ENCODE measurements around the gene RIMOC1.

The RIMOC1 gene

DNA sequence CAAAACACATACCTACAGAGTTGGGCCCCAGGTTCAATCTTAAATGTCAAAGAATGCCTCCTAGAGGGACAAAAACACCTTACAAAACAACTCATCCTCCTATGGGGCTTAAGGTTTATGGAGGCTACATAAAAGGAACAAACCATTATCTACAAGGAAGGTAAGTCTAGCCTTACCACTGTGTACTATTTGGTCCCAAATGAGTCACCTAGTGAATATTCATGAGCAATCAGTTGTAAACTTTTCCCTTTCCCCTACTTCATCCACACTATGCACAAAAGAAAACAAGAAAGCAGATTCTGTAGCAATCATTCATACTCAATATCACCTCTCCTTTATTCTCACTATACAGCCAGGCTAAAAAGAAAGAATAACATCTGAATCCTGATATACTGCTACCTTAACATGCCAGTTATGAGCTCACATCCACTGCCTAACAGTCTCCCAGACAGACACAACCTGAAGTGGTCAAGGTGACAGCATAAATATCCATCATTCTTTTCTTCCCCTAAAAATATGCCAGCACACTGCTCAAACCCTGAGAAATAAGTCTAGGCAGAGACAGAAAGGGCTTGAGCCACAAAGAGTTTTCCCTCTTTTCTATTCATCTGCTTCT is 40.2 kb upstream of the RIMOC1 start:
- Histone ChIP-seq H3K27ac (ENCODE audit: low read depth, low read length) (no peak overlapping the region), H2BK120ac (ENCODE audit: insufficient read depth, low read length, poor library complexity) (no peak overlapping the region), H3K4ac (ENCODE audit: low read depth, low read length) (no peak overlapping the region), H4K8ac (ENCODE audit: low read depth, low read length) (no peak overlapping the region), H3K79me1 (ENCODE audit: low read length) (no peaks in the 10 kb centered on the region), H4K12ac (ENCODE audit: low read depth, low read length) (no peak overlapping the region), H3K36me3 (ENCODE audit: control insufficient read depth in 1 of 2, insufficient read depth in 2 of 2, low read length in 2 of 2) (no peaks in the 10 kb centered on the region), H3K27me3 (ENCODE audit: insufficient read depth, low read length) (no peaks in the 10 kb centered on the region), H3K9ac (ENCODE audit: low read length) (no peak overlapping the region), H3K79me2 (ENCODE audit: control insufficient read depth, insufficient read depth, low read length, poor library complexity) (no peaks in the 10 kb centered on the region), H3K18ac (ENCODE audit: low read length) (no peak overlapping the region), H3K14ac (ENCODE audit: low read length) (no peak overlapping the region), H4K91ac (ENCODE audit: low read depth, low read length) (no peak overlapping the region), H3K4me3 (ENCODE audit: low read depth, low read length) (no peak overlapping the region), H3K4me2 (ENCODE audit: low read length) (no peak overlapping the region), H2AK5ac (ENCODE audit: low read length) (no peak overlapping the region), H2BK5ac (ENCODE audit: low read depth, low read length, poor library complexity) (no peak overlapping the region), H3K4me1 (ENCODE audit: control insufficient read depth in 1 of 2, insufficient read depth in 2 of 2, low read length in 2 of 2) (no peaks in the 10 kb centered on the region), H3K23ac (ENCODE audit: low read length) (no peak overlapping the region), H3K9me3 (ENCODE audit: insufficient read depth, low read depth, low read length) (no peaks in the 10 kb centered on the region), H2BK12ac (ENCODE audit: low read length) (no peak overlapping the region), H2AFZ (ENCODE audit: insufficient read depth, low read length, poor library complexity) (no peak overlapping the region)
- DNase-seq: no peak

DNA sequence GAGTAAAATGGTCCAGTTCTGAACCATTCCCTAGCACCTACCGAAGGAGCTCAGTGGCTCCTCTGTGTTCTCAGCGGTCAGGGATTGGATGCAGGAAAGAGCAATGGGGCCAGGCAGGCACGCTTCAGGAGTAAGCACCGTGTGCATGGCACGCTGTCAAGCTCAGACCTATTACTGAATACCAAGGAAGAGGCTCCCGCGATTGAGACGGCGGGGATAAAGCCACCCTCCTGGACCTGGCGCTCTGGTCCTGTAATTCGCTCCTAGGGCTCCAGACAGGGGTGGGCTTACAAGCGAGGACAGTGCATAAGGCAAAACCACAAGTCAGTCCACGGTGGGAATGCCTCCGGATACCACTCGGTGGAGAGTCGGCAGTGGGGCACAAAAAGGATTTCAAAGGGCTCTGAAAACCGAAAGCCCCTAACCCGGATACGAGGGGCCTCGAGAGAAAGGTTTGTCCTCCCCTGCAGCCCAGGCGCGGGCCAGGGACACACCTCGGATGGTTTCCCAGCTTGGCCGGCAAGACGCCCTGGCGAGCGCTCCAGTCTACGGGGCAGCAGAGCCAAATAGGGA is 34.9 kb upstream of the RIMOC1 start:
- Histone ChIP-seq H3K4me2 (ENCODE audit: low read length) (peak overlapping the region; percentile 83), H2BK120ac (ENCODE audit: insufficient read depth, low read length, poor library complexity) (no peak overlapping the region), H3K4me3 (ENCODE audit: low read depth, low read length) (peak overlapping the region; percentile 74), H2BK5ac (ENCODE audit: low read depth, low read length, poor library complexity) (no peak overlapping the region), H3K23ac (ENCODE audit: low read length) (no peak overlapping the region), H4K8ac (ENCODE audit: low read depth, low read length) (no peak overlapping the region), H3K4me1 (ENCODE audit: control insufficient read depth in 1 of 2, insufficient read depth in 2 of 2, low read length in 2 of 2) (peaks cover 5% of the 10 kb centered on the region in 2 experiments), H2BK12ac (ENCODE audit: low read length) (no peak overlapping the region), H3K27me3 (ENCODE audit: insufficient read depth, low read length) (peaks cover 9% of the 10 kb centered on the region), H3K79me2 (ENCODE audit: control insufficient read depth, insufficient read depth, low read length, poor library complexity) (peaks cover 4% of the 10 kb centered on the region), H3K27ac (ENCODE audit: low read depth, low read length) (no peak overlapping the region), H4K12ac (ENCODE audit: low read depth, low read length) (no peak overlapping the region), H3K9me3 (ENCODE audit: insufficient read depth, low read depth, low read length) (no peaks in the 10 kb centered on the region), H2AK5ac (ENCODE audit: low read length) (no peak overlapping the region), H4K91ac (ENCODE audit: low read depth, low read length) (no peak overlapping the region), H3K4ac (ENCODE audit: low read depth, low read length) (no peak overlapping the region), H3K18ac (ENCODE audit: low read length) (no peak overlapping the region), H3K9ac (ENCODE audit: low read length) (no peak overlapping the region), H3K14ac (ENCODE audit: low read length) (no peak overlapping the region), H3K79me1 (ENCODE audit: low read length) (no peaks in the 10 kb centered on the region), H2AFZ (ENCODE audit: insufficient read depth, low read length, poor library complexity) (peak overlapping the region; percentile 85), H3K36me3 (ENCODE audit: control insufficient read depth in 1 of 2, insufficient read depth in 2 of 2, low read length in 2 of 2) (no peaks in the 10 kb centered on the region)
- no peak for DNase-seq
- no CpG with 5 or more reads among the region's 28 CpGs for WGBS (ENCODE audit: extremely low coverage, insufficient coverage, insufficient read length)

DNA sequence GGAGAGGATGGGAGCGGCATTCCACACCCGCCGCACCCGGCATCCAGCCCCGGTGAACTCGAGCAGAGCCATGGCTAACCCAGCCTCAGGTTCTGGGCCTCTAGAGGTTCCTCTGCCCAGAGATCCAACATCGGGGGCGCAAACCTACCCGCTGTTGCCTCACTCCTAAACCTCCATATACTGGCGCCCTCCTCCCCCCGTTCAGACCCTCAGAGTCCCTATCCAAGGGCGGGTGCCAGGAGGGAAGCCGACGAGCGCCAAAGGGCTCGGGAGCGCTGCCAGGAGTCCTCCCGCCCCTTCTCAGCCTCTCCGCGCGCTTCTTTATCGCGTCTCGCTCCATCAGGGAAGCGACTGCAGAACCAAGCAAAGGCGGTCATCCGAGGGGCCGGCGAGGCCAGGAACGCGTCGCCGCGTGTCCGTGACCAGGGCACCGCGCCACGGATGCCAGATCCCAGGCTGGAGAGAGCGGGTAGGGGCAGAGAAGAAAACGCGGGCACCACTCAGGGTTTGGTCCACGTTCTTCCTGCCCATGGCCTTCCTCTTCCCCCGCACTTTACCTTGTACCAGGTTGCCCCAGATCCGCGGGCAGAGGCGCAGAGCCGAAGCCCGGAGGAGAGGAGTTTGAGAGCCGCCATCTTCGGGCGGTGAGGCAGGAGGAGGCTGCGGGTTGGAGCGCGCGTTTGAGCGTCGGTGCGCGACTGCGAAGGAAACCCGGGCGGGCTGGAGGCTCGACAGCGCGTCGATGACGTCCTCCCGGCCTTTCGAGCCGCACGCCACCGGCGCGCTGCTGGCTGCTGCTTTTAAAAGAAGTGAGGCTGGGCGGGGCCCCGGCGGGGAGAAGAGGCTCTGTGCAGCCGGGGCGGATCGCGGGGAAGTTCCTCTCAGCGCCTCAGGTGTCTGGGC is 34.2 kb upstream of the RIMOC1 start, which contains the start of gene OXCT1:
TSS of gene OXCT1 (minus strand) at position 702 of the 903 bp plus-strand sequence. CDS start at position 635, 67 bp downstream.
- H4K8ac ChIP-seq (ENCODE audit: low read depth, low read length): peak within 1 kb of the TSS; percentile 81
- no peak within 1 kb of the TSS for H2BK5ac ChIP-seq (ENCODE audit: low read depth, low read length, poor library complexity)
- H4K91ac ChIP-seq (ENCODE audit: low read depth, low read length): no peak within 1 kb of the TSS
- no peaks in the 10 kb centered on the region for H3K9me3 ChIP-seq (ENCODE audit: insufficient read depth, low read depth, low read length)
- no peaks in the 10 kb centered on the region for H3K79me1 ChIP-seq (ENCODE audit: low read length)
- peak within 1 kb of the TSS; percentile 85 for H2AFZ ChIP-seq (ENCODE audit: insufficient read depth, low read length, poor library complexity)
- H3K4me1 ChIP-seq (ENCODE audit: control insufficient read depth in 1 of 2, insufficient read depth in 2 of 2, low read length in 2 of 2): peaks cover 5% of the 10 kb centered on the region in 2 experiments
- H3K23ac ChIP-seq (ENCODE audit: low read length): no peak within 1 kb of the TSS
- peaks cover 9% of the 10 kb centered on the region for H3K27me3 ChIP-seq (ENCODE audit: insufficient read depth, low read length)
- no peak within 1 kb of the TSS for H2AK5ac ChIP-seq (ENCODE audit: low read length)
- peak; percentile 78 to 86 for DNase-seq
- H3K36me3 ChIP-seq (ENCODE audit: control insufficient read depth in 1 of 2, insufficient read depth in 2 of 2, low read length in 2 of 2): no peaks in the 10 kb centered on the region
- H3K9ac ChIP-seq (ENCODE audit: low read length): peak within 1 kb of the TSS; percentile 28
- no peak within 1 kb of the TSS for H3K27ac ChIP-seq (ENCODE audit: low read depth, low read length)
- no peak within 1 kb of the TSS for H2BK12ac ChIP-seq (ENCODE audit: low read length)
- peak within 1 kb of the TSS; percentile 45 for H4K12ac ChIP-seq (ENCODE audit: low read depth, low read length)
- H3K18ac ChIP-seq (ENCODE audit: low read length): no peak within 1 kb of the TSS
- H2BK120ac ChIP-seq (ENCODE audit: insufficient read depth, low read length, poor library complexity): no peak within 1 kb of the TSS
- no CpG with 5 or more reads among the region's 82 CpGs for WGBS (ENCODE audit: extremely low coverage, insufficient coverage, insufficient read length)
- no peak within 1 kb of the TSS for H3K4ac ChIP-seq (ENCODE audit: low read depth, low read length)
- peak within 1 kb of the TSS; percentile 50 for H3K14ac ChIP-seq (ENCODE audit: low read length)
- peaks cover 4% of the 10 kb centered on the region for H3K79me2 ChIP-seq (ENCODE audit: control insufficient read depth, insufficient read depth, low read length, poor library complexity)
- H3K4me2 ChIP-seq (ENCODE audit: low read length): peak within 1 kb of the TSS; percentile 83
- peak within 1 kb of the TSS; percentile 74 for H3K4me3 ChIP-seq (ENCODE audit: low read depth, low read length)

DNA sequence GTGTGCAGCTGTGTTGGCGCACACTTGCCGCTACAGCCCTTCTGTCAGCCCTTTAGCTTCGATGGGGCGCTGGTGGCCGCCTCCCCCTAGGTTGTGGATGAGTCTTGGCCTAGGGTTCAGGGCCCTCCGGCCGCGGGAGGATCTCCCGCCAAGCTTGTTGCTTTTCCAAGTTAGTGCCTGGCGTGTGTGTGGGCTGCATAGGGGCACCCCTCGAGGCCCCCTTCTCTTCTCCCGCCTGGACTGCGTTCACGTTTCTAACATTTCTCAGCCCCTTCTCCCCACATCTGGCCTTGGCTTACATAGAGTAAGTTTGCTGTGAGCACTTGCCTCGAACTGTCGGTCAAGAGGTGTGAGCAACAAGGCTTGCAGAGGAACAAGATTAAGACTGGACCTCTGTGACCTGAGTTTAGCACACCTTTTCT is 33.5 kb upstream of the RIMOC1 start:
- Histone ChIP-seq H3K4me1 (ENCODE audit: control insufficient read depth in 1 of 2, insufficient read depth in 2 of 2, low read length in 2 of 2) (peaks cover 5% of the 10 kb centered on the region in 2 experiments), H2BK5ac (ENCODE audit: low read depth, low read length, poor library complexity) (no peak overlapping the region), H3K23ac (ENCODE audit: low read length) (no peak overlapping the region), H3K79me2 (ENCODE audit: control insufficient read depth, insufficient read depth, low read length, poor library complexity) (peaks cover 4% of the 10 kb centered on the region), H2BK120ac (ENCODE audit: insufficient read depth, low read length, poor library complexity) (no peak overlapping the region), H2AK5ac (ENCODE audit: low read length) (no peak overlapping the region), H3K4me2 (ENCODE audit: low read length) (peak overlapping the region; percentile 83), H3K79me1 (ENCODE audit: low read length) (no peaks in the 10 kb centered on the region), H4K91ac (ENCODE audit: low read depth, low read length) (no peak overlapping the region), H4K12ac (ENCODE audit: low read depth, low read length) (peak overlapping the region; percentile 45), H3K36me3 (ENCODE audit: control insufficient read depth in 1 of 2, insufficient read depth in 2 of 2, low read length in 2 of 2) (no peaks in the 10 kb centered on the region), H4K8ac (ENCODE audit: low read depth, low read length) (peak overlapping the region; percentile 81), H3K4ac (ENCODE audit: low read depth, low read length) (no peak overlapping the region), H3K9ac (ENCODE audit: low read length) (no peak overlapping the region), H3K27me3 (ENCODE audit: insufficient read depth, low read length) (peaks cover 9% of the 10 kb centered on the region), H2BK12ac (ENCODE audit: low read length) (no peak overlapping the region), H3K14ac (ENCODE audit: low read length) (no peak overlapping the region), H3K27ac (ENCODE audit: low read depth, low read length) (no peak overlapping the region), H3K9me3 (ENCODE audit: insufficient read depth, low read depth, low read length) (no peaks in the 10 kb centered on the region), H3K18ac (ENCODE audit: low read length) (no peak overlapping the region), H3K4me3 (ENCODE audit: low read depth, low read length) (peak overlapping the region; percentile 74), H2AFZ (ENCODE audit: insufficient read depth, low read length, poor library complexity) (peak overlapping the region; percentile 85)
- no peak for DNase-seq
- no CpG with 5 or more reads among the region's 16 CpGs for WGBS (ENCODE audit: extremely low coverage, insufficient coverage, insufficient read length)
